GM21619 (cell line): Measurements from ENCODE around the gene LRRC36.

Experiments used
- ATAC-seq: cut with Tn5 transposase; IDR thresholded peaks from one replicate; pipeline ENCODE4 v1.9.1; 2021; ENCODE audit not compliant: unreplicated experiment

The LRRC36 gene

GRCh38 chr16:67388591-67388990 is 62.0 kb downstream of the LRRC36 start:
- ATAC-seq = no peak

- ATAC-seq = no peak
These were observed 63.5 kb downstream of the LRRC36 start for GRCh38 chr16:67389911-67390815.

- ATAC-seq = no peak
These were observed 64.3 kb downstream of the LRRC36 start for GRCh38 chr16:67390816-67391423.

- ATAC-seq = no peak
These were observed 65.0 kb downstream of the LRRC36 start for GRCh38 chr16:67391424-67392300.

- no peak for ATAC-seq
These were observed 65.9 kb downstream of the LRRC36 start for GRCh38 chr16:67392301-67393059.

- ATAC-seq = no peak
These were observed 66.6 kb downstream of the LRRC36 start, which contains the start of gene TPPP3 for GRCh38 chr16:67393111-67393787. Gene TPPP3 (minus strand): TSS chr16:67393498. CDS start chr16:67391111, 2,387 bp downstream.

GRCh38 chr16:67393788-67394154 is 67.2 kb downstream of the LRRC36 start:
- ATAC-seq = no peak

GRCh38 chr16:67394155-67395104 is 67.8 kb downstream of the LRRC36 start:
- ATAC-seq = no peak

- ATAC-seq = no peak
These were observed 68.5 kb downstream of the LRRC36 start for GRCh38 chr16:67395105-67395457.

- no peak for ATAC-seq
These were observed 69.0 kb downstream of the LRRC36 start for GRCh38 chr16:67395458-67396158.

GRCh38 chr16:67396159-67397035 is 69.8 kb downstream of the LRRC36 start:
- no peak for ATAC-seq

- ATAC-seq = no peak
These were observed 70.6 kb downstream of the LRRC36 start for GRCh38 chr16:67397036-67397801.

- no peak for ATAC-seq
These were observed 71.4 kb downstream of the LRRC36 start for GRCh38 chr16:67397812-67398545.

- ATAC-seq = no peak
These were observed 72.1 kb downstream of the LRRC36 start for GRCh38 chr16:67398546-67399217.

GRCh38 chr16:67399218-67399733 is 72.7 kb downstream of the LRRC36 start:
- ATAC-seq = no peak
